ENCODE data around the gene MARCHF10.

GRCh38 chr17:62804025-62804424, 4.1 kb downstream of the MARCHF10 start:
- TF ChIP-seq CTCF (IDR thresholded peaks at IDR 0.05) (no peak), EP300 (IDR thresholded peaks at IDR 0.05) (no peak), POLR2A (IDR thresholded peaks at IDR 0.05) (no peak), POLR2AphosphoS5 (IDR thresholded peaks at IDR 0.05) (no peak)
